Thyroid gland (tissue), 4 donors: ENCODE results near the gene PRPF40B. TPM values are rescaled to one million over a fixed set of nuclear protein-coding genes. Genes with fewer than 3 reads are reported as not detected.

ENCODE experiments used
- DNase-seq, 2 donors: peaks; one replicate each; pipeline ENCODE4 v3.0.0-alpha.2; 2019
- H3K27ac ChIP-seq, 3 donors: fragments of 200-600 bp; sonication (generic); 1 replicate in 2 of 3; 2 replicates in 1 of 3; pipeline ENCODE4 v1.5.1; 2016 to 2019; ENCODE audit warnings: mild to moderate bottlenecking in 1 of 3, moderate library complexity in 1 of 3
- H3K27me3 ChIP-seq: fragments of 200-600 bp; sonication (generic); one replicate; pipeline ENCODE4 v1.5.1; 2019
- H3K36me3 ChIP-seq, 2 donors: fragments of 200-600 bp; sonication (generic); one replicate each; pipeline ENCODE4 v1.5.1; 2016 to 2019
- H3K4me1 ChIP-seq, 2 donors: fragments of 200-600 bp; sonication (generic); one replicate each; pipeline ENCODE4 v1.5.1; 2017 to 2019
- H3K4me3 ChIP-seq, 3 donors: fragments of 200-600 bp; sonication (generic); replicated peaks in 1 of 3; 1 replicate in 2 of 3; 2 replicates in 1 of 3; pipeline ENCODE4 v1.5.1; 2016; ENCODE audit warnings: mild to moderate bottlenecking in 1 of 3
- H3K9me3 ChIP-seq: fragments of 200-600 bp; sonication (generic); one replicate; pipeline ENCODE4 v1.5.1; 2017
- POLR2A ChIP-seq, 2 donors: fragments of 450-650 bp; IDR thresholded peaks; one replicate each; pipeline ENCODE4 v1.6.1; 2017; ENCODE audit warnings: antibody characterized with exemption in 2 of 2, mild to moderate bottlenecking in 2 of 2, moderate library complexity in 1 of 2
- WGBS, 2 donors: methylation state at CpG; one replicate each; pipeline ENCODE4 v1.1.5; 2017; 5-methylcytosine and 5-hydroxymethylcytosine counted together
- intact Hi-C: fragments of 100-400 bp; cut with DNase I; formaldehyde crosslinking; loops from one replicate; pipeline ENCODE4 v1.15.1; 2023
- total RNA-seq, 4 donors: library from RNA; depleted of rRNA; stranded (reverse); fragments of >200 nt; gene quantifications; one replicate each; pipeline ENCODE4 v1.2.3, GENCODE V29; 2016
- TF ChIP-seq, protein P1 (sequence below), 6 experiments: fragments of 200-600 bp in 3 of 6; fragments of 450-650 bp in 3 of 6; sonication (generic) in 3 of 6; IDR thresholded peaks; one replicate each; pipeline ENCODE4 v1.5.1; 2016 to 2019; ENCODE audit warnings: antibody characterized with exemption in 6 of 6, mild to moderate bottlenecking in 2 of 6, inconsistent platforms in 1 of 6, moderate library complexity in 1 of 6

Gene PRPF40B
- total RNA-seq, 4 donors from 2014 or later = 29.5 to 39.7 (median 34.4) TPM

DNA sequence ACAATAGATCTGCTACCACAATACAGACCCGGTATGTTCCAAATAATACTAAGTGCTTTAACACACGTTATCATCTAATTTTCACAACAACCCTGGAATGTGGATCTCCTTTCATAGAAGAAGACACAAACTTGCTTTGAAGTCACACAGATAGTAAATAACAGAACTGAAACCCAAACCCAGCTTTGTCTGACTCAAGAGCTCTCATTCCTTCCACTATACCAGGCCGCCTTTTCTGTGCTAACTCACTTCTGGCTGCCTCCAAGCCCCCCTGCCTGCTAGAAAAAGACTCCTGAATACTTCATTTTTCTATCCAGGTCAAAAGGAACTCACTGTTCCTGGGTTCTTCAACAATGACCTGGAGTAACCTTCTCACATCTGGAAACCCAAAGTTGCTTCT is 37.8 kb downstream of the PRPF40B start:
- WGBS, 2 donors = 93 to 98% methylated on average over 3 of the region's 3 CpGs
- peaks cover 30 to 67% of the 10 kb centered on the region in 2 donors for H3K4me1 ChIP-seq
- TF ChIP-seq, protein P1, sequence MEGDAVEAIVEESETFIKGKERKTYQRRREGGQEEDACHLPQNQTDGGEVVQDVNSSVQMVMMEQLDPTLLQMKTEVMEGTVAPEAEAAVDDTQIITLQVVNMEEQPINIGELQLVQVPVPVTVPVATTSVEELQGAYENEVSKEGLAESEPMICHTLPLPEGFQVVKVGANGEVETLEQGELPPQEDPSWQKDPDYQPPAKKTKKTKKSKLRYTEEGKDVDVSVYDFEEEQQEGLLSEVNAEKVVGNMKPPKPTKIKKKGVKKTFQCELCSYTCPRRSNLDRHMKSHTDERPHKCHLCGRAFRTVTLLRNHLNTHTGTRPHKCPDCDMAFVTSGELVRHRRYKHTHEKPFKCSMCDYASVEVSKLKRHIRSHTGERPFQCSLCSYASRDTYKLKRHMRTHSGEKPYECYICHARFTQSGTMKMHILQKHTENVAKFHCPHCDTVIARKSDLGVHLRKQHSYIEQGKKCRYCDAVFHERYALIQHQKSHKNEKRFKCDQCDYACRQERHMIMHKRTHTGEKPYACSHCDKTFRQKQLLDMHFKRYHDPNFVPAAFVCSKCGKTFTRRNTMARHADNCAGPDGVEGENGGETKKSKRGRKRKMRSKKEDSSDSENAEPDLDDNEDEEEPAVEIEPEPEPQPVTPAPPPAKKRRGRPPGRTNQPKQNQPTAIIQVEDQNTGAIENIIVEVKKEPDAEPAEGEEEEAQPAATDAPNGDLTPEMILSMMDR (IDR thresholded peaks at IDR 0.05) = no peak
- no peak for TF ChIP-seq POLR2A (IDR thresholded peaks at IDR 0.05)
- H3K4me3 ChIP-seq = no peak overlapping the region
- no peak for DNase-seq
- peaks cover 14 to 15% of the 10 kb centered on the region in 2 donors for H3K36me3 ChIP-seq
- intact Hi-C loops = no loop called here
- H3K27me3 ChIP-seq = no peaks in the 10 kb centered on the region
- H3K9me3 ChIP-seq = no peaks in the 10 kb centered on the region
- H3K27ac ChIP-seq = no peak overlapping the region

DNA sequence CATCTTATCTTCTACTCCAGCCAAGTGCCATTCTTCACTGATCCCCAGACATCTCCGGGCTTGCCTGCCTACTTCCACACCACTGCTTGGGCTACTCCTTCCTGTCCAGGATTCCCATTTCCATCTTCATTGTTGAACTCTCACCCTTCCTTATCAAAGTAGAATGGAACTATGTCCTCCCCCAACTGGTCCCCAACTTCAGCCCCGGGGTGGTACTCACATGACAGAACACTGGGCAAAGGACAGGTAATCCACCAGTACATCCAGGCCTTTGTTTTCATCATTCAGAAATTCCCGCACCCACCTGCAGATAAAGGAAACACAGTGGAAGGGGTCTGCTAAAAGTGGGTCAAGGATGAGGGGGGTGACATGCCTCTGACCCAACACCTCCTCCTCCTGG is 38.4 kb downstream of the PRPF40B start:
- Histone ChIP-seq H3K4me1 (peaks cover 30 to 72% of the 10 kb centered on the region in 2 donors), H3K27ac (peak overlapping the region in 1 of 3 donors; percentile 82)
- intact Hi-C loops = no loop called here

GRCh38 chr12:49662998-49663843 is 39.9 kb downstream of the PRPF40B start:
- peak overlapping the region; percentile 66 to 82 (median 70) for H3K27ac ChIP-seq
- H3K36me3 ChIP-seq = peaks cover 1 to 10% of the 10 kb centered on the region in 2 donors
- intact Hi-C loops = no loop called here
- no peaks in the 10 kb centered on the region for H3K27me3 ChIP-seq
- WGBS, 2 donors = 28 to 33% methylated on average over 5 of the region's 5 CpGs
- no peak for TF ChIP-seq POLR2A (IDR thresholded peaks at IDR 0.05)
- TF ChIP-seq, protein P1 (IDR thresholded peaks at IDR 0.05) = no peak
- no peak overlapping the region for H3K4me3 ChIP-seq
- peak; percentile 41 to 49 for DNase-seq
- peaks cover 42 to 79% of the 10 kb centered on the region in 2 donors for H3K4me1 ChIP-seq
- H3K9me3 ChIP-seq = no peaks in the 10 kb centered on the region

More for the DNA sequence above, 38.4 kb downstream of the PRPF40B start:
- Histone ChIP-seq H3K27me3 (no peaks in the 10 kb centered on the region), H3K36me3 (peaks cover 10 to 15% of the 10 kb centered on the region in 2 donors), H3K9me3 (no peaks in the 10 kb centered on the region), H3K4me3 (no peak overlapping the region)
- no peak for DNase-seq
- TF ChIP-seq, protein P1 (IDR thresholded peaks at IDR 0.05) = no peak
- TF ChIP-seq POLR2A (IDR thresholded peaks at IDR 0.05) = no peak
- 90 to 94% methylated on average over 3 of the region's 3 CpGs for WGBS, 2 donors

- no peak for DNase-seq
- 93 to 100% methylated on average over 4 of the region's 4 CpGs for WGBS, 2 donors
- TF ChIP-seq, protein P1 (IDR thresholded peaks at IDR 0.05) = no peak
- no peak for TF ChIP-seq POLR2A (IDR thresholded peaks at IDR 0.05)
- no peak overlapping the region for H3K4me3 ChIP-seq
- H3K36me3 ChIP-seq = peaks cover 0 to 4% of the 10 kb centered on the region in 2 donors
- intact Hi-C loops = no loop called here
- no peaks in the 10 kb centered on the region for H3K9me3 ChIP-seq
- H3K27ac ChIP-seq = peak overlapping the region; percentile 66 to 82 (median 70)
- H3K4me1 ChIP-seq = peaks cover 48 to 79% of the 10 kb centered on the region in 2 donors
- H3K27me3 ChIP-seq = no peaks in the 10 kb centered on the region
Observed at GRCh38 chr12:49664167-49664566, 40.8 kb downstream of the PRPF40B start.
